ENCODE results near the gene RAB3B.
A peak's percentile ranks its signal among the peaks of the same experiment; 100 is the strongest.
"Not testable (repeated sequence)": the region's sequence is repeated elsewhere in the genome, so short reads cannot be mapped to it uniquely, and the experiment has no call there.

Gene RAB3B

DNA sequence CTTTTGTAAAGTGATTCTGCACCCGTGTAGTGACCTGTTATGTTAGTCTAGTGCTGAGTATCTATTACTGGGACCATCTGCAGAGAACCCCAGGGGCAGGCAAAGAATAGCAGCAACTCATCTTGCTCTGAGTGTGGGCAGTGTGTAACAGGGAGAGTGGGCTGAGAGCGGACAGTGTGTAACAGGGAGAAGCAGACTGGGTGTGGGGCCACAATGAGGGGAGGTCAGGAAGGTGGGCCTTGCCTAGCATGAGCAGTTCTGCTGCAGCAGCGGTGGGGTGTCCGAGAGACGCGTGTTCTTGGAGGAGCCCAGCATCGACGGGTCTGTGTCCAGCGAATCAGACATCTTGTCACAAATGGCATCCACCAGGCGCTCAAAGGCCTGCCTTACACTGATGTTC lies 70.8 kb downstream of the RAB3B start:
- DNase-seq (ENCODE audit: low read depth in 2 of 2): no peak

DNA sequence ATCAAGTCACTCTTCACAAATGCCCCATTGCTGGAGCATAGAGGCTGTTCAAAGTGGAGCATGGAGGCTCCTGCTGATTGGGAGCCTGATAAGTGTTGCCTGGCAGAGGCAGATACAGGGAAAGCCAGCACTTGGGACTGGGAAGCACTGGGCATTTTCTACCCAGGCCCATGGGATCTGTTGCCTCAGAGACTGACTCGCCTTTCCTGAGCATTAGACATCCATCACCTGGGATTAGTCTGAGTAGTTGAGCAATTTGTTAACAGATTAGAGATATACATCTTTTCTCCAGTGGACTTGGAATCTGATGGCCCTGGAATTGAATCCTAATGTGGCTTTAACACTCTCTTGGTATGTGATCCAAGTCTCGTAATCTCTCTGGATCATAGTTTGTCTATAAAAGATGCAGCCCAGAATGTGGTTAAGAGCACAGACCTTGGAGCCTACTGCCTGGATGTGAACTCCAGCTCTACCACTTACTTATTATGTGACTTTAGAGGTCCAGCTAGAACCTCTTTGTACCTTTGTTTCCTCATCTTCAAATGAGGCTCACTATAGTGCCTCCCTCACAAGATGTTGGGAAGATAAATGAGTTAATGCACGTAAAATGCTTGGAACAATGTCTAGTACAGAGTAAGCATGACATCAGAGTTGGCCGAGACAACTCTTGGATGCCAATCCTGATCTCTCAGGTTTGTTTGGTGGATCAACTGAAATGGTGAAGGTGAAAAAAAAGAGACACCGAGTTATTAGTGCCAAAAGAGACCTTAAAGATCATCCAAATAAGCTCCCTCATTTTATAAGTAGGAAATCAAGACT lies 73.7 kb downstream of the RAB3B start:
- DNase-seq (ENCODE audit: low read depth in 2 of 2): no peak

DNA sequence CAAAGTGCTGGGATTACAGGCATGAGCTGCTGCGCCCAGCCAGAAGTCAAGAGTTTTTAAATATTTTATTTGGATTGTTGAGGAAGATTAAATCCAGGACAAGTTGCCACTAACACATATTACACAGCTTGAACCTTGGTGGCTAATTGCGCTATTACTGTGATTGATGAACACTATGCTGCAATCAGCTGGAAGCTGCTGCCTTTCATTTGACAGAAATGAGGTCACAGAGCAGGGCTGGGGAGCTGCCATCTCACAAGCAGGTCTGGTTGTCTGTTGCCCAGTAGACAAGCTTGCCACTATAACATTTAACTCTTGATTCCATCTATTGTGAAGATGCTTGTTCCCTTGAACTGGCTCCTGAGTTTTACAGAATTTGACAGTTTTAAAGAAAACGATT lies 74.5 kb downstream of the RAB3B start:
- DNase-seq (ENCODE audit: low read depth in 2 of 2): no peak

DNA sequence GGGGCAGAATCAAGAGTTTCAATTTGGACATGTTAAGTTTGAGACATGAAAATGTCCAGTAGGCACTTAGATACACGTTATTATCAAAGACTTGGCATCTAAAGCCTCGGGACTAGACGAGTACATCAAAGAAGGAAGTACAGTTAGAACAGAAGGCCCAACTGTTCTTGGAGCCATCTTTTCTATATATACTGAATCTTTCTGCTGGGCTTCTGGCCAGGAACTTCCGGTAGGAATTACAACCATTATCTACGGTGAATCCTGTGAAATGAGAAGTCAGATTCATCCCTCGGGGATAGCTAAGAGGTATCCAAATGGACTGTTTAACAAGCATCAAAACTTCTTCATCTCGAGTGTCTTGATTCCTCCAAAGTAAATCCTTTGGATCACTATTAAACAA lies 77.6 kb downstream of the RAB3B start:
- DNase-seq (ENCODE audit: low read depth in 2 of 2): no peak

DNA sequence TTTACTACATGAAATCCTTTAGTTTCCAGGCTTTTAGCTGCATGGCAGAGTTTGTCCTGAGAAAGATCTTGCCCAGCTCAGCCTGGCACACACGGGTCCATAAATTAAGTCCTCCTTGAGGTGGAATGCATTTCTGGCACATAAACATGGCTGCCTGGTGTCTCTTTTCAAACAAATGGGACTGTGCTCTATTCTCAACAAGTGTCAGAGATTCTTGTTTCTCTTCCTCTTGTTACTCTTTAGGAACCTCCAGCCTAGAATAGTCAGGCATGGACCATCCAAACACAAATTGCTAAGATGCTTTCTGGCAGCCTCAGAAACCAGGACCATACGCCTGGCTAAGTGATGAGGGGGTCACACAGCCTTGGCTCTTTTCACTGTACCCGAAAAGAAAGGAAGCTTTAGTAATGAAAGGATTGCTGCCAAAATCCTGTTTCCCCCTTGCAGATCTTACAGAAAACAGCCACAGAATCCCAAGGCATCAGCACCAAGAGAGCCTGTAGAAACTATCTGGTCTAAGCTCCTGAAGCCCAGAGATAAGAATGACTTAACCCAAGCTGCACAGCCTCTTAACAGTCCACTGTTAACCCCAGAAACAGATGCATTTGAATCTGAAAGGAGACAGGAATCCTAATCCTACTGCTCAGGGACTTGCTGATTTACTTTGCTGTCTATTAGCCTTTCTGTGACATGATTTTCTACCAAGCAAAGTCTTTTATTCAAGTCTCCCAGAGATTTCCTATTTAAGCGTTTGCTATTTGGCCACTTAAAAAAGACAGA lies 80.1 kb downstream of the RAB3B start:
- DNase-seq (ENCODE audit: low read depth in 2 of 2): no peak

DNA sequence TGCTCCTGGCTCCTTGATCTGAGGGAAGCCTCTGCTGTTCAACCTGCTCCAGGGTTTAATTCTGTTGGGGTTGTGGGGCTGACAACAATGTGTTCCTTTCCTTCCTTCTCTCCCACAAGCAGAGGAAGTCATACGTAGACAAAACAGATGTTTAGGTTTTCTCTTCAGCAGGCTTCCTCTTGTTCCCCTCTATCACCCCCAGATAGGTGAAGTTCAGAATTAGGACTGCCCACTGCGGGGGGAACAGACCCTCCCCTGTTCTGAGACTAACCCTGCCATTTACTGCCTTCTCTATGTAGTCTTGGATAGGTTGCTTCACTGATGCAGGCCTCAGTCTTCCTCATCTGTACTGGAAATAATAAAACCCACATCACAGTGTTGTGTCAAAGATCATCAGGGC lies 82.0 kb downstream of the RAB3B start:
- no peak for DNase-seq (ENCODE audit: low read depth in 2 of 2)

DNA sequence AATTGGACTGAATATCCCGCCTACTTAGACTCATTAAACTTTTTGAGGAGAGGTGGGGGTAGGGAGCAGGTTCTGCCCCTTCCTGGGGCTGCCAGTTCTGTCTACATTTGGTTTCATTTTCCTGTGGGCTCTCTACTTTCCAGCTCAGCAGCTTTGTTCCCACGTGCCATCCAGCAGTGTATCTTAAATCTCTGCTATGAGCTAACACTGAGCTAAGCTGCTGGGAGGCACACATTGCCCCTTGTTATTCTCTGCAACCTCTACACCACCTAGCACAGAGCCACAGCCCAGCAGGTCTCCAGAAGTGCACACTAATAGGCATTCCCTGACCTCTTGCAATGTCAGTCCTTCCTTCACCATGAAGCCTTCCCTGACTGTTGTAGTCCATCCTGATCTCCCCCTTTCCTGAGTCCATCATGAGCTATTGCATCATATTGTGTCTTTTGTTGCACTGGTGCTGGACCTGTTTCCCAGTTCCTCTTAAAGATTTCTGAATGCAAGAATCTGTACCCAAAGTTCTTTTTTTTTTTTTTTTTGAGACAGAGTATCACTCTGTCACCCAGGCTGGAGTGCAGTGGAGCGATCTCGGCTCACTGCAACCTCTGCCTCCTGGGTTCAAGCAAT lies 83.3 kb downstream of the RAB3B start:
- no peak for DNase-seq (ENCODE audit: low read depth in 2 of 2)

DNA sequence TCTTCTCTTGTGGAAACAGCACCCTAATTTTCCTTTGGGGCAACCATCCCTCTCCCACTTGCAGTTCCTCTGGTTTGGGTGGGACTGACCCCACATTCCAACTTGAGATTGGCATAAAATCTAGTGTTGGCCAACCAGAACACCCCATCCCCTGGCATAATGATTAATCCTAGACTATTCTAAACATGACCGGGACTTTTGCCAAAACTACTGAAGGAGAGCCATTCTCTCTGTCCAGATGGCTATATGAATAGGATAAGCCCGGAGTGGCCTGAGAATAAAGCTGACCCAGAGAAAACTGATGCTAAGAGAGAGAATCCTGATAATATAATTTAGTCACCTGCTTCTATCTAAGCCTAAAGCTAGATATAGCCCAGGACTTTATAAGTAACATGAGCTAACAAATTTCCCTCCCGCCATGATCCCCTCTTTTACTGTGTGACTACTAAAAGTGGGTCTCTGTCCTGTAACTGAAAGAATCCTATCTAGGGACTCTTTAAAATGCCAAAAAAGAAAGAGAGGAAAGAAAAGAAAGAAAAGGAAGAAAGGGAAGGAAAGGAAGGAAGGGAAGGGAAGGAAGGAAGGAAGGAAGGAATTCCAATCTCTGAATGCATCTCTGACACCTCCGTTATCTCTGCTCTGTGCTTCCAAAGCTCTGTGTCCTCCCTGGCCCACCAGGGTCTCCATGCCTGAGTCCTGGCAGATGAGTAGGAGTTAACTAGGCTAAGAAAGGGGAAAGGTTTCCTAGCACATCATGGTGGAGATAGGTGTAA lies 84.0 kb downstream of the RAB3B start:
- no peak for DNase-seq (ENCODE audit: low read depth in 2 of 2)

DNA sequence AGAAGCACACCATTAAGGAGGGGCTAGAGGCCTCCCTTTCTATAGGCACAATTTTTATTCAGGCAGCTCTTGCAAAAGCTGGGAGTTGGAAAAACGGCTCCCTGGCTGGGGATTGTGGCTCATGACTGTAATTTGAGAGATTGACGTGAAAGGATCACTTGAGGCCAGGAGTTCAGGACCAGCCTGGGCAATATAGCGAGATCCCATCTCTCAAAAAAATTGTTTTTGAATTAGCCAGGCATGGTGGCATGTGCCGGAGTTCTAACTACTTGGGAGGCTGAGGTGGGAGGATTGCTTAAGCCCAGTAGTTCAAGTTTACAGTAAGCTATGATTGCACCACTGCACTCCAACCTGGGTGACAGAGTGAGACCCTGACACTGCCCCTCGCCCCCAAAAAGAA lies 88.0 kb downstream of the RAB3B start:
- no peak for DNase-seq (ENCODE audit: low read depth in 2 of 2)

DNA sequence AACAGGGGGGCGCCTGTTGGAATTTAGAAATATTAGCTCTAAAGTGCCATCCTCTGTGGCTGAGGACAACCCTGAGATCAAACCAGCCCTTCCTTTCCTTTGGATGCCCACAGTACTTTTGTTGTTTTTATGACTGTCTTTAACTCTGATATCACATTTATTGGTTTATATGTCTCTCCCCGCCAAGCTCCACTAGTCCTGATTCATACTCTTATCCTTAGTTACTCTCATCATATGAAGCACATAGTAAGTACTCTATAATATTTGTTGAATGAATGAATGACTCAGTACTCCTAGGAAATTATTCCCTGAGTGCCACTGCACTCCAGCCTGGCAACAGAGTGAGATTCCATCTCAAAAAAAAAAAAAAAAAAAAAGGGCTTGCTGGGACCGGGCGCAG lies 89.3 kb downstream of the RAB3B start:
- DNase-seq (ENCODE audit: low read depth in 2 of 2): no peak

DNA sequence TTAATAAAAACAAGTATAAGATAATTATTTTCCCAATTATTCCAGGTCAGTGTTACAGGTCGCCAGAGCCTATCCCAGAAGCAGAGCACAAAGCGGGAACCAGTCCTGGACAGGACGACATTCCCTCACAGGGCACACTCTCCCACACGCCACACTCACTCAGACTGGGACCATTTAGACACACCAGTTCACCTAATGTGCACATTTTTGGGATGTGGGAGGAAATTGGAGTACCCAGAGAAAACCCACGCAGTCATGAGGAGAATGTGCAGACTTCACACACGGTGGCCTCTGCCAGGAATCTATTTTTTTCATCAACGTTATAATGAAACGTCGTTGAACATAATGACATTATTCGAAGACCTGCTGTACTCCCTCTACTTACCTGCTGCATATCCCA lies 91.5 kb downstream of the RAB3B start:
- no peak for DNase-seq (ENCODE audit: low read depth in 2 of 2)

DNA sequence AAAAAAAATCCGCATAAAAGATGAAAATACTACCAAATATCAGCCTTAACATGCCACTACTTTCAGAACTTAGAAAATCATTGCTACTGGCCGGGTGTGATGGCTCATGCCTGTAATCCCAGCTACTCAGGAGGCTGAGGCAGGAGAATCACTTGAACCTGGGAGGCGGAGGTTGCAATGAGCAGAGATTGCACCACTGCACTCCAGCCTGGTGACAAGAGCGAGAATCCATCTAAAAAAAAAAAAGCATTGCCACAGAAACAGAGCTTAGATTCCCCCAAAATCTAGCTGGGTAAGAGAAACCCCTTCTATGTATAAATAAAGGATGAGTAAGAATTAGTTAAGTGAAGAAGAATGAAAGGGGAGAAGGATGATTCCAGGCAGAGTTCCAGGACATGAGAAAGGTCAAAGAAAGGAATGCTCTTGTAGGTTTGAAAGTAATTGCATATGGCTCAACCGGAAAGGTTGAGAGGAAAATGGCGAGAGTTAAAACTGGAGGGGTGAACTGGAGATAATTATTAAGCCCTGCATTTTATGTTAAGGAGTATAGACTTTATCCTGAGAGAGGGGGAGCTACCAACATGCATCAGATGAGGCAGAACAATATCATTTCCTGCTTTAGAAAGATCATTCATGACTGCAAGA lies 92.3 kb downstream of the RAB3B start:
- DNase-seq (ENCODE audit: low read depth in 2 of 2): no peak

DNA sequence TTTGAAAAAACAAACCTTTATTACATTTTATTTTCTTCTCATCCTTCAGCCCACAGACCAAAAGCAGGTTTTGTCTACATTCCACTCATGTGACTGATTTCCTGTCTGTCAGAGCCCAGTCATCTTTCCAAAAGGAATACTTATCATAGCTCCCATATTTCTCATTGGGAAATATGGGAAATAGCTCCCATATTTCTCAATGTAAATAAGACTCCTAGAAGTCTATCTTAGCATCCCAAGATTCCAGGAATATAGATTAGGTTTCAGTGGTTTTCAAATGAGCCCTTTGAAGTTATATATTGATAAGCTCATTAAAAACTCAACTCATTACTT lies 92.8 kb downstream of the RAB3B start:
- DNase-seq (ENCODE audit: low read depth in 2 of 2): no peak

DNA sequence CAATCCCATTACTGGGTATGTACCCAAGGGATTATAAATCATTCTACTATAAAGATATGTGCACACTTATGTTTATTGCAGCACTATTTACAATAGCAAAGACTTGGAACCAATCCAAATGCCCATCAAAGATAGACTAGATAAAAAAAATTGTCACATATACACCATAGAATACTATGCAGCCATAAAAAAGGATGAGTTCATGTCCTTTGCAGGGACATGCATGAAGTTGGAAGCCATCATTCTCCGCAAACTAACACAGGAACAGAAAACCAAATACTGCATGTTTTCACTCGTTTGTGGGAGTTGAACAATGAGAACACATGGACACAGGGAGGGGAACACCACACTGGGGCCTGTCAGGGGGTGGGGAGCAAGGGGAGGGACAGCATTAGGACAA lies 95.8 kb downstream of the RAB3B start:
- DNase-seq (ENCODE audit: low read depth in 2 of 2): not testable (repeated sequence)

DNA sequence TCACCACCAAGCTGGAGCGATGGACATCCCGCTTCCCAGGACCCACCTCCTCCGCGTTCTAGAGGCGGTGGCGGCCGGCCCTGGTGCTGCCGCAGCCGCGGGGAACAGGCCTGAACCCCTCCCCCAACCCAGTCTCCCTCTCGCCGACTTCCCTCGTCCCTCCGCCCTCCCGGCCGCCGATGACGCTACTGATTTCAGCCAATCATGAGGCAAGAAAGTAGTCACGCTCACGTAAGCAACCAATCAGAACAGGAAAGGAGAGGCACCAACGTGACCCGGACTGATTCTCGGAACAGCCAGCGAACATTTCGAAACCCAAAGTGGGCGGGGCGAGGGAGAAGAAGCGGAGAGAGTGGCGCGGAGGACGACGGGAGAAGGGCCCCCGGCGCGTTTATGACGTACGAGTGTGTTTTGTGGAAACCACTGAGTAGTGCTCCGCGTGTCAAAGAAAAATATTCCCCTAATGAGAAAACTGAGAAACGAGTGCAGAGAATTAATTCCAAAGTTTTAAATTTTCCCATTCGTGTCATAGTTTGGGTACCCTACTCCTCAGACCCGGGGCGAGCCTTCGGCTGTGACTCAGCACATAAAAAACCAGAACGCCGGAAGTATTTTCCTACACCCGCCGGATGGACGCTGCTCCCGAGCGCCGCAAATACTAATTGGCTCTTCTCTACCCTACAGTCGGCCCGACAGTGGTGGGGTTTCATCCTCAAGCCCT lies 111.7 kb downstream of the RAB3B start, which contains the start of gene NRDC:
TSS of gene NRDC (minus strand) at position 112 of the 721 bp plus-strand sequence. CDS start 112 bp downstream, outside the sequence.
- DNase-seq (ENCODE audit: low read depth in 2 of 2): peak; percentile 99 to 100

DNA sequence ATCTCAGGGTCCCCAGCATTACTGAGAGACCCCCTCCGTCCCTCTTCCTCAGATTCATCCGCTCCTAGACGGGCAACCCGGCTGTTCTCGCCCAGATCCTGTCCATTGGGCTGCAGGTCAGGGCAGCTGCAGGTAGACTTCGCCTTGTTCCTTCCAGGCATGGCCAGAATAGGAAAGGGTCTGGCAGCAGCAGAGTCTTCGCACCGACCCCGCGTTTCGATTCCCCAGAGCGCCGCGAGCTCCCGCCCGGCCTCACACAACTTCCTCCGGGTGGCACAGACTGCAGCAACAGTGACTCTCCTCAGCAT lies 112.2 kb downstream of the RAB3B start:
- no peak for DNase-seq (ENCODE audit: low read depth in 2 of 2)

DNA sequence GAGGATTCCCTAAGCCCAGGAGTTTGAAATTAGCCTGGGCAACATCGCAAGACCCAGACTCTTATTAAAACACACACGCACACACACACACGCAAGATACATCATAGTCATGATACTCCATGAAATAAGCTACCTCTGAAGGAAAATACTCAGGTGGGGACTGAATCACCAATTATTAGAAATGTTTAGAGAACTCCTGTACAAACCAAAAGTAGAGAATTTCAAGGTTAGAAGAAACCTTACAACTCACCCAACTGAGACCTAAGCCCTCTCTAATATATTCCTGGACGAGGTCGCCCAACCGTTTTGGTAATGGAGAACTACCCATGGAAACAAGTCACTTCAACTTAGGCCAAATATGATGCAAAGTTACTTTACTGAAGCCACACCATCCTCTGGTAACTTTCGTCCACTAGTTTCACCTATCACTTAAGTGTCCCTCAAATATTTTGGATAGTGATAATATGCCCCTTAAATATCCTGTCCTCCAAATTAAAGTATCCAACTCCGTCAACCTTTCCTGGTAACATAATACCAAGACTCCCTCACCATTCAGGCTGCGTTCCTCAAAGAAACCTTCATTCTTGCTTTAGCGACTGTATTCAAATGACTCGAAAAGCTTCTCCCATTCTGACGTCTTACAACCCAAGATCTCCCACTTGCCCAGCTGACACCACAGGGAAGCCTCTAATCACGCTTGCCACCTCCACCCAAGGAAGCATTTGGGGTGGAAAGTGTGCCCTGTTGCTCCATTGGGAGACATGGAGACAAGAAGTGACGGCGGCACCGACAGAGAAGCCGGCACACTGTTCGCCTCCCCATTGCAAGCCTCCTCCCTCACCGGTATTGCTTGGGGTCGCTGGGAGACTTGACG lies 112.8 kb downstream of the RAB3B start:
- DNase-seq (ENCODE audit: low read depth in 2 of 2): no peak

DNA sequence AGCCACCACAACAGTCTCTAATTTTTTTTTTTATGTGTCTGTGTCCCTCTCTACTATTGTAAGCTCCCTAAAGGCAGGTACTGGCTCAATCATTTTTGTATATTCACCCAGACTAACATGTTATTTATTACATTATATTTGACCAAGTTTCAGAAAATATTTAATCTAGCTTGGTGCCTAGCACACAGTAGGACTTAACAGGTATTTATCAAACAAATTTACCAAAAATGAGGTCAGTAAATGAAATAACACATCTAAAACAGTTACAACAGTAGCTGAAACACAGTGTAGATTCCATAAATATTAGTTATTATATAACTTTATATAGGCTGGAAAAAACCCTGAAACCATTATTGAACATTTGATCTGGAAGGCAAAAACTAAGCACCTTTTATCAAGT lies 114.7 kb downstream of the RAB3B start:
- no peak for DNase-seq (ENCODE audit: low read depth in 2 of 2)

DNA sequence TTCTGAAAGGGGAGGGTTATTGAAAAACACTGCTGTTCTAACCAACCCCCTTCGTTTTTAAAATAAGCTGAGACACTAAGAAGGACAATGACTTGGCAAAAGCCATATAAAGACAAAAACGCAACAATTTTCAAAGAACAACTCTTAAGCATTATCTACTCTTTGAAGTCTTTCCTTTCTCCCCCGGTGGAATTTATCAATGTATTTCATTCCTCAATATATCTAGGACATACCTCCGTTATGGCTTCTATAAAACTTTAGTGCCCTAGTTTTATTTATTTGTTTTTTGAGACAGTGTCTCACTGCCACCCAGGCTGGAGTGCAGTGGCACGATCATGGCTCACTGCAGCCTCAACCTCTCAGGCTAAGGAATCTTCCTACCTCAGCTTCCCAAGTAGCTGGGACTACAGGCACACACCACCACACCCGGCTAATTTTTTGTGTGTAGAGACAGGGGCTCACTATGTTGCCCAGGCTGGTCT lies 115.2 kb downstream of the RAB3B start:
- DNase-seq (ENCODE audit: low read depth in 2 of 2): no peak

DNA sequence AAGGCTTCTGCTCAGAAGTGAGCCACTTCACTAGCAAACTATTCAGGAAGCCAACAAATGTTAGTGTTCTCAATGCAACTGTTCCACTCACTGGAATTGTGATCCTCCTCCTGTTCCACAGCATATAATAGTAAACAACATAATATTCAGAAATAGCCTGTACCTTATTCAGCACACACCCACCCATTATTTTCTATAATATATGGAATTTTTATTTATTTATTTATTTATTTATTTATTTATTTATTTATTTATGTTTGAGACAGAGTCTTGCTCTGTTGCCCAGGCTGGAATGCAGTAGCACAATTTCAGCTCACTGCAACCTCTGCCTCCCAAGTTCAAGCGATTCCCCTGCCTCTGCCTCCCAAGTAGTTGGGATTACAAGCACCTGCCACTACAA lies 117.2 kb downstream of the RAB3B start:
- DNase-seq (ENCODE audit: low read depth in 2 of 2): not testable (repeated sequence)
